ENCODE measurements around the gene ANKRD40CL. TPM values are rescaled to one million over a fixed set of nuclear protein-coding genes. Genes with fewer than 3 reads are reported as not detected.

Gene ANKRD40CL
- total RNA-seq, 1 donor from 2014 or later: not detected

DNA sequence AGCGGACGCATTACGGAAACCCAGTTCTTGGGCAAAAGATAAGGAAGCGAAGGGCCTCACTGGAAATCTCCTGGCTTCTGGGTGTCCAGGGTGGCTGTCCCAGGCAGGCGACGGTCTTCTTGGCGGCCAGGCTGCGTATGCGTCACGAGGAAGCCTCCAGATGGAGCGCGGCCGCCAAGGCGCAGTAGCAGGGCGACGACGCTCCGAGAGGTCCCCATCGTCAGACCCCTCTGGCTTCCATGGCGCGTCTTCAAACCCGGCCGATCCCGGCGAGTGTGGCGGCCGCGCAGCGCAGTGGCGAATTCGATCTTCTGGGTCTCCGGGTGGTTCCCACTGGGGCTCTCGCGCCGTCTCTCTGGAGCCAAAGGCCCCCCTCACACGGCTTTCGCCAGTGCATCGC lies 13.8 kb upstream of the ANKRD40CL start:
- no peak overlapping the region for H3K4me3 Mint-ChIP-seq (ENCODE audit: low read depth)
- TF ChIP-seq, protein P1, sequence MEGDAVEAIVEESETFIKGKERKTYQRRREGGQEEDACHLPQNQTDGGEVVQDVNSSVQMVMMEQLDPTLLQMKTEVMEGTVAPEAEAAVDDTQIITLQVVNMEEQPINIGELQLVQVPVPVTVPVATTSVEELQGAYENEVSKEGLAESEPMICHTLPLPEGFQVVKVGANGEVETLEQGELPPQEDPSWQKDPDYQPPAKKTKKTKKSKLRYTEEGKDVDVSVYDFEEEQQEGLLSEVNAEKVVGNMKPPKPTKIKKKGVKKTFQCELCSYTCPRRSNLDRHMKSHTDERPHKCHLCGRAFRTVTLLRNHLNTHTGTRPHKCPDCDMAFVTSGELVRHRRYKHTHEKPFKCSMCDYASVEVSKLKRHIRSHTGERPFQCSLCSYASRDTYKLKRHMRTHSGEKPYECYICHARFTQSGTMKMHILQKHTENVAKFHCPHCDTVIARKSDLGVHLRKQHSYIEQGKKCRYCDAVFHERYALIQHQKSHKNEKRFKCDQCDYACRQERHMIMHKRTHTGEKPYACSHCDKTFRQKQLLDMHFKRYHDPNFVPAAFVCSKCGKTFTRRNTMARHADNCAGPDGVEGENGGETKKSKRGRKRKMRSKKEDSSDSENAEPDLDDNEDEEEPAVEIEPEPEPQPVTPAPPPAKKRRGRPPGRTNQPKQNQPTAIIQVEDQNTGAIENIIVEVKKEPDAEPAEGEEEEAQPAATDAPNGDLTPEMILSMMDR (IDR thresholded peaks at IDR 0.05; ENCODE audit: unreplicated experiment): no peak
- no peaks in the 10 kb centered on the region for H3K4me1 Mint-ChIP-seq (ENCODE audit: low read depth)
- no peaks in the 10 kb centered on the region for H3K27me3 Mint-ChIP-seq
- H3K36me3 Mint-ChIP-seq (ENCODE audit: insufficient read depth): no peaks in the 10 kb centered on the region
- DNase-seq (ENCODE audit: low spot score, unreplicated experiment): no peak
- H3K27ac Mint-ChIP-seq: no peak overlapping the region
- no peaks in the 10 kb centered on the region for H3K9me3 Mint-ChIP-seq (ENCODE audit: low read depth)

DNA sequence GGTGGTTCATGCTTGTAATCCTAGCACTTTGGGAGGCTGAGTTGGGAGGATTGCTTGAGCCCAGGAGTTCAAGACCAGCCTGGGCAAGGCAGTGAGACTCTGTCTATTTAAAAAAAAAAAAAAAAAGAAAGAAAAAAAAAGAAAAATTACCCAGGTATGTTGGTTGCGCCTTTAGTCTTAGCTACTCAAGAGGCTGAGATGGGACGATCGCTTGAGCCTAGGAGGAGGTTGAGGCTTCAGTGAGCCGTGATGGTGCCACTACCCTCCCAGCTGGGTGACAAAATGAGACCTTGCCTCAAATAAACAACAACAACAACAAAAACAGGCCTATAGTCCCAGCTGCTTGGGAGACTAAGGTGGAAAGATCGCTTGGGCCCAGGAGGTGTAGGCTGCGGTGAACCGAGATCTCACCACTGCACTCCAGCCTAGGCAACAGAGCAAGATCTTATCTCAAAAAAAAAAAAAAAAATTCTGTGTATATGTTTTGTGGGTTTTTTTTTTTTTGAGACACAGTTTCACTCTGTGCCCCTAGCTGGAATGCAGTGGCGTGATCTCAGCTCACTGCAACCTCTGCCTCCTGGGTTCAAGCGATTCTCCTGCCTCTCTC lies 12.5 kb upstream of the ANKRD40CL start:
- Mint-ChIP-seq H3K4me1 (ENCODE audit: low read depth) (no peaks in the 10 kb centered on the region), H3K36me3 (ENCODE audit: insufficient read depth) (no peaks in the 10 kb centered on the region), H3K27me3 (no peaks in the 10 kb centered on the region), H3K27ac (no peak overlapping the region), H3K9me3 (ENCODE audit: low read depth) (no peaks in the 10 kb centered on the region), H3K4me3 (ENCODE audit: low read depth) (no peak overlapping the region)
- DNase-seq (ENCODE audit: low spot score, unreplicated experiment): no peak
- TF ChIP-seq, protein P1 (IDR thresholded peaks at IDR 0.05; ENCODE audit: unreplicated experiment): no peak

GRCh38 chr17:50778988-50779387 lies 11.7 kb upstream of the ANKRD40CL start:
- H3K27ac Mint-ChIP-seq: no peak overlapping the region
- H3K27me3 Mint-ChIP-seq: no peaks in the 10 kb centered on the region
- no peaks in the 10 kb centered on the region for H3K4me1 Mint-ChIP-seq (ENCODE audit: low read depth)
- H3K36me3 Mint-ChIP-seq (ENCODE audit: insufficient read depth): no peaks in the 10 kb centered on the region
- no peak for DNase-seq (ENCODE audit: low spot score, unreplicated experiment)
- TF ChIP-seq, protein P1 (IDR thresholded peaks at IDR 0.05; ENCODE audit: unreplicated experiment): no peak
- H3K9me3 Mint-ChIP-seq (ENCODE audit: low read depth): no peaks in the 10 kb centered on the region
- H3K4me3 Mint-ChIP-seq (ENCODE audit: low read depth): no peak overlapping the region

DNA sequence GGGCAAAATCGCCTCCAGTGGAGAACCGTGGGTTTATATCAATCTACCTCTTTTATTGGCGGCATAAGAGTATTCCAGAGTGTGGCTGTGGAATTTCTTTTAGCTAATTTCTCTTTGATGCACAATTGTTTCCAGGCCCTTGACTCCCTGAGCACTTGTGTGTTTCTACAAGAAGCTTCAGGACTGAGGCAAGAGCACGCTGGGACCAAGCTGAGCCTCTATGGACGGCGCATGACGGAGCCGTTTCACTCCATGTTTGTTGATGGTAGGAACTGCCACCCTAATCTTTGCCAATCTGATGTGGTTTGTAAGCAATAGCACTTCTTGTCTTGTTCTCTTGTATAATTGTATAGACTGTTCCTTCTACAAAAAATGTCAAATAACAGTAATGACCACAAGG lies 11.2 kb upstream of the ANKRD40CL start:
- no peaks in the 10 kb centered on the region for H3K36me3 Mint-ChIP-seq (ENCODE audit: insufficient read depth)
- TF ChIP-seq, protein P1 (IDR thresholded peaks at IDR 0.05; ENCODE audit: unreplicated experiment): no peak
- H3K9me3 Mint-ChIP-seq (ENCODE audit: low read depth): no peaks in the 10 kb centered on the region
- H3K27me3 Mint-ChIP-seq: no peaks in the 10 kb centered on the region
- H3K4me3 Mint-ChIP-seq (ENCODE audit: low read depth): no peak overlapping the region
- no peak for DNase-seq (ENCODE audit: low spot score, unreplicated experiment)
- H3K27ac Mint-ChIP-seq: no peak overlapping the region
- no peaks in the 10 kb centered on the region for H3K4me1 Mint-ChIP-seq (ENCODE audit: low read depth)

DNA sequence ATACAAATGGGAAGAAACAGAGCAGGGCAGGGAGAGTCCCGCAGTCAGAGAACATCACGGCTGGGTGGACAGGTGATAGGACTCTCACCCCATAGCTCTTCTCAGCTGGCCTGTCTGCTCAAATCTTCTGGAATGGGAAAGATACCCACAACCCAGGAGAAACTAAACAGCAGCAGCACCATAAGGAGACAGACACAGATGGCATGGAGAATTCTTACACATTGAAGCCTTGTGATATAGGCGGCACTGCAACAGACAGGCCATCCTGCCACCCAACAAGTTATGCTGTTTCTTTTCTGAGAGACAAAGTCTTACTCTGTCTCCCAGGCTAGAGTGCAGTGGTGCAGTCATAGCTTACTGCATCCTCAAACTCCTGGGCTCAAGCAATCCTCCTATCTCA lies 8.6 kb upstream of the ANKRD40CL start:
- H3K36me3 Mint-ChIP-seq (ENCODE audit: insufficient read depth): no peaks in the 10 kb centered on the region
- H3K27me3 Mint-ChIP-seq: no peaks in the 10 kb centered on the region
- H3K4me1 Mint-ChIP-seq (ENCODE audit: low read depth): no peaks in the 10 kb centered on the region
- H3K9me3 Mint-ChIP-seq (ENCODE audit: low read depth): no peaks in the 10 kb centered on the region
- no peak overlapping the region for H3K4me3 Mint-ChIP-seq (ENCODE audit: low read depth)
- no peak for DNase-seq (ENCODE audit: low spot score, unreplicated experiment)
- H3K27ac Mint-ChIP-seq: no peak overlapping the region
- TF ChIP-seq, protein P1 (IDR thresholded peaks at IDR 0.05; ENCODE audit: unreplicated experiment): no peak
